Measurements from ENCODE around the gene SLC16A13.
"Not testable (repeated sequence)": the region's sequence is repeated elsewhere in the genome, so short reads cannot be mapped to it uniquely, and the experiment has no call there.

Gene SLC16A13

GRCh38 chr17:7079581-7080455 lies 44.0 kb downstream of the SLC16A13 start, which contains the start of gene CLEC10A:
Gene CLEC10A (minus strand): TSS chr17:7080251. CDS start chr17:7078812, 1,439 bp downstream.
- Histone ChIP-seq H3K4me3 (no peak within 1 kb of the TSS), H3K9ac (no peak within 1 kb of the TSS), H3K4me2 (no peak within 1 kb of the TSS), H4K20me1 (no peaks in the 10 kb centered on the region), H3K9me3 (no peaks in the 10 kb centered on the region), H3K4me1 (peaks cover 6% of the 10 kb centered on the region), H3K36me3 (no peaks in the 10 kb centered on the region), H3K27ac (no peak within 1 kb of the TSS), H3K27me3 (no peaks in the 10 kb centered on the region)
- TF ChIP-seq Cebpa-rat (IDR thresholded peaks at IDR 0.05): no peak

DNA sequence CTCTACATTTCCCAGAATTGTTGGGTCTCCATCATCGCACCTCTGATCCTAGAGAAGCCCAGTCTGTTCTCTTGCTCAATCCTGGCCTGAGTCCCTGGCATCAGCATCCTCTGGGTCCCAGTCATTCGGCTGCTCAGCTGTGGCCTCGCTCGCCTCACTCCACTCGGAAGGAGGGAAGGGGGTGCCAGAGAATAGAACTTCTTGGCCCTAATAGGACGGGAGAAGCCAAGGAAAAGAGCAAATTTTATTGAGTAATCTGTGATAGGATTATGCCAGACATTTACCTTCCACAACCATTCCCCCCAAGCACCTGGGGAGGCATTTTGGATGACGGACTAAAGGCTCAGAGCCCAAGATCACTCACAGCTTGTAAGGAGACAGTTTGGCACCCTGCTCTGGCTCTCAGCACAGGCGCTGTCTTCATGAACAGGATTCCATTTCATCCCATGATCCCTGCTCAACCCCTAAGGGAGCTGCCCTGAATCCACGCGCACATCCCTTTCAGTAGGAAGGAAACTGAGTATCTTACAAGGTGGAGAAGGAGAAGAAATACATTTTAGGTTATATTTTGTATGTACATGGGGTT lies 44.7 kb downstream of the SLC16A13 start:
- Histone ChIP-seq H3K9ac (no peak overlapping the region), H3K36me3 (no peaks in the 10 kb centered on the region), H3K4me1 (peaks cover 6% of the 10 kb centered on the region), H3K27me3 (no peaks in the 10 kb centered on the region), H3K9me3 (no peaks in the 10 kb centered on the region), H3K4me3 (no peak overlapping the region), H3K27ac (no peak overlapping the region), H4K20me1 (no peaks in the 10 kb centered on the region), H3K4me2 (no peak overlapping the region)
- TF ChIP-seq Cebpa-rat (IDR thresholded peaks at IDR 0.05): no peak

- Histone ChIP-seq H3K36me3 (no peaks in the 10 kb centered on the region), H3K9ac (no peak overlapping the region), H3K4me3 (no peak overlapping the region), H3K27ac (no peak overlapping the region), H3K4me2 (no peak overlapping the region; the same call in 1 of the 2 replicates), H3K9me3 (no peaks in the 10 kb centered on the region), H4K20me1 (no peaks in the 10 kb centered on the region), H3K4me1 (peaks cover 6% of the 10 kb centered on the region), H3K27me3 (no peaks in the 10 kb centered on the region)
- no peak for TF ChIP-seq Cebpa-rat (IDR thresholded peaks at IDR 0.05)
These were observed 45.7 kb downstream of the SLC16A13 start for GRCh38 chr17:7081341-7082062.

GRCh38 chr17:7083592-7083991 lies 47.8 kb downstream of the SLC16A13 start:
- Histone ChIP-seq H3K9me3 (no peaks in the 10 kb centered on the region), H3K36me3 (no peaks in the 10 kb centered on the region), H3K9ac (no peak overlapping the region), H3K27ac (no peak overlapping the region), H3K4me1 (peaks cover 6% of the 10 kb centered on the region), H3K27me3 (no peaks in the 10 kb centered on the region), H3K4me2 (no peak overlapping the region), H3K4me3 (no peak overlapping the region), H4K20me1 (no peaks in the 10 kb centered on the region)
- TF ChIP-seq Cebpa-rat (IDR thresholded peaks at IDR 0.05): no peak

GRCh38 chr17:7084088-7084487 lies 48.3 kb downstream of the SLC16A13 start:
- Histone ChIP-seq H3K27me3 (no peaks in the 10 kb centered on the region), H3K9ac (no peak overlapping the region), H3K9me3 (no peaks in the 10 kb centered on the region), H3K4me3 (no peak overlapping the region), H3K27ac (no peak overlapping the region), H3K4me2 (no peak overlapping the region), H3K4me1 (peaks cover 6% of the 10 kb centered on the region), H4K20me1 (no peaks in the 10 kb centered on the region), H3K36me3 (no peaks in the 10 kb centered on the region)
- TF ChIP-seq Cebpa-rat (IDR thresholded peaks at IDR 0.05): no peak

- not testable (repeated sequence) for H3K27ac ChIP-seq, H3K9me3 ChIP-seq, H4K20me1 ChIP-seq, H3K4me2 ChIP-seq, H3K4me1 ChIP-seq, H3K36me3 ChIP-seq, H3K4me3 ChIP-seq, H3K27me3 ChIP-seq, H3K9ac ChIP-seq
These were observed 52.6 kb downstream of the SLC16A13 start for GRCh38 chr17:7088442-7088841.

DNA sequence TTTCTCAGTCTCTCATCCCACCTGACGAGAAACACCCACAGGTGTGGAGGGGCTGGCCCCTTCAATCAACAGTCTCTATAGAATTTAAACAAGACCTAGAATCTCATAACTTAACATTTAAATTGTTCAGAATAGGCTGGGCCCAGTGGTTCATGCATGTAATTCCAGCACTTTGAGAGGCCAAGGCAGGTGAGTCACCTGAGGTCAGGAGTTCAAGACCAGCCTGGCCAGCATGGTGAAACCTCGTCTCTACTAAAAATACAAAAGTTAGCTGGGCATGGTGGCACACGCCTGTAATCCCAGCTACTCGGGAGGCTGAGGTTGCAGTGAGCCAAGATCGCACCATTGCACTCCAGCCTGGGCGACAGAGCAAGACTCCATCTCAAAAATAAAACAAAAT lies 53.8 kb downstream of the SLC16A13 start:
- not testable (repeated sequence) for H3K4me3 ChIP-seq, H3K9ac ChIP-seq, H4K20me1 ChIP-seq, H3K36me3 ChIP-seq, H3K9me3 ChIP-seq, H3K4me2 ChIP-seq, H3K27ac ChIP-seq, H3K27me3 ChIP-seq
- peaks cover 11% of the 10 kb centered on the region for H3K4me1 ChIP-seq
